Muscle of leg (tissue), 11 donors: ENCODE data around the gene PLVAP. TPM values are rescaled to one million over a fixed set of nuclear protein-coding genes. Genes with fewer than 3 reads are reported as not detected.

Experiments
- DNase-seq: peaks from one replicate; pipeline ENCODE4 v3.0.0; 2013
- H3K27ac ChIP-seq: one replicate; pipeline ENCODE4 v1.5.1; 2013; ENCODE audit warnings: mild to moderate bottlenecking, low read length, control low read depth
- H3K27me3 ChIP-seq: one replicate; pipeline ENCODE4 v1.6.1; 2013; ENCODE audit warnings: low read length; ENCODE audit not compliant: control insufficient read depth, insufficient read depth
- H3K36me3 ChIP-seq: one replicate; pipeline ENCODE4 v1.6.1; 2013; ENCODE audit warnings: low read length; ENCODE audit not compliant: control insufficient read depth, insufficient read depth
- H3K4me1 ChIP-seq: one replicate; pipeline ENCODE4 v1.6.1; 2013; ENCODE audit warnings: low read length; ENCODE audit not compliant: control insufficient read depth, insufficient read depth
- H3K4me3 ChIP-seq: one replicate; pipeline ENCODE4 v1.5.1; 2013; ENCODE audit warnings: low read length, control low read depth
- H3K9me3 ChIP-seq: replicated peaks from 2 replicates; pipeline ENCODE4 v1.6.1; 2013; ENCODE audit warnings: low read depth, low read length; ENCODE audit not compliant: control insufficient read depth
- WGBS: methylation state at CpG from one replicate; pipeline ENCODE4 v1.1.5; 2013; ENCODE audit warnings: missing lambda C conversion rate; ENCODE audit not compliant: insufficient coverage; 5-methylcytosine and 5-hydroxymethylcytosine counted together
- polyA plus RNA-seq, 8 donors: library from polyadenylated mRNA; unstranded; fragments of 120-200 nt; gene quantifications; one replicate each; pipeline versions ENCODE4 v1.2.1 to v1.2.3, GENCODE V29; 2013; ENCODE audit warnings: inconsistent platforms in 1 of 8, low replicate concordance in 1 of 8; ENCODE audit not compliant: insufficient read length in 8 of 8, insufficient read depth in 1 of 8
- total RNA-seq: library from RNA; stranded (reverse); fragments of 120-200 nt; gene quantifications from one replicate; pipeline ENCODE4 v1.2.4, GENCODE V29; 2013

PLVAP gene
- total and polyA plus RNA-seq, 9 donors = 23.1 to 70.0 (median 61.7) TPM

DNA sequence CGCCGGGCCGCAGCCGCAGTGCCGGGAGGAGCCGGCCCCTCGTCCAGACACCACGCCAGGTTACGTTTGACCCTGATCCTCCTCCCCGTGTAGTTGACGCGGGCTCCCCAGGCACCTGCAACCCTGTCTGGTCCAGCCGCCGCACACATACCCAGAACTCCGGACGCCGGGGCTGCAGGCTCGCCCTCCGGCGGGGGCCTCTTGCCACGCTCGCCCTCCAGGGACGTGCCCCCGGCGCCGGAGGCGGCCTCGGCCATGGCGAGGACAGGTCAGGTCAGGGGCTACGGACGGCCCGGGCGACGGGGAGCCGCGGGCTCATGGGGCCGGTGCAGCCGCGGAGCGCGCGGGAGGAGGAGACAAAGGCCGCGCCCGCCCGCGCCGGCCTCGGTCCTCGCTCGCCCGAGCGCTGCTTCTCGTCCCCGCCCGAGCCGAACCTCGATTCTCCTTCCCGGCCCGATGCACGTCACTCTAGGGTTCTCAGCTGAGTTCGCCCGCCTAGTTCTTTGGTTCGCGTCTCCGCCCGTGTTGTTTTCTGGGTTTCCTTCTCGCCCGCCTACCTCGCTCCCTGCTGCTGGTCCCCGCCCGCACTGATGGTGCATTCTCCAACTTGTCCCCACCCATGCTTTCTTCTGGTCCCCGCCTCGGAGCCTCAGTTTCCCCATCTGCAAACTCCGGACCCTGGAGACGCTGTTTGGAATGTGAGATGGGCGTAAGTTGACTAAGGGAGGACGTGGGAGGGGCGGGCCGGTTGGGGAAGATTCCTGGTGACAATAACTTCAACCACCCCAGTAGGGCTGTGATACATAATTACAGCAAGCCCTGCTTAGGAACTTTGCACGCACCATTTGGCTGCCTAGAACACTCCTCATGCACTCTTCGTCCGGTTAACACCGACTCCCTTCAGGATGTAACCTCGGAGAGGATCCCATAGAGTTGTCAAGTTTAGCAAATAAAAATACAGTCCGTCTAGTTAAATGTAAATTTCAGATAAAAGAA lies 42.4 kb downstream of the PLVAP start, which contains the start of gene ANO8:
TSS of gene ANO8 (minus strand) at position 442 of the 996 bp plus-strand sequence. CDS start at position 257, 185 bp downstream.
- peaks cover 14% of the 10 kb centered on the region for H3K27me3 ChIP-seq
- H3K27ac ChIP-seq = peak within 1 kb of the TSS; percentile 35
- peaks cover 35% of the 10 kb centered on the region for H3K4me1 ChIP-seq
- WGBS = 2% methylated on average over 68 of the region's 86 CpGs
- peaks cover 25% of the 10 kb centered on the region for H3K36me3 ChIP-seq
- peak; percentile 99 for DNase-seq
- H3K9me3 ChIP-seq = no peaks in the 10 kb centered on the region
- peak within 1 kb of the TSS; percentile 67 for H3K4me3 ChIP-seq

DNA sequence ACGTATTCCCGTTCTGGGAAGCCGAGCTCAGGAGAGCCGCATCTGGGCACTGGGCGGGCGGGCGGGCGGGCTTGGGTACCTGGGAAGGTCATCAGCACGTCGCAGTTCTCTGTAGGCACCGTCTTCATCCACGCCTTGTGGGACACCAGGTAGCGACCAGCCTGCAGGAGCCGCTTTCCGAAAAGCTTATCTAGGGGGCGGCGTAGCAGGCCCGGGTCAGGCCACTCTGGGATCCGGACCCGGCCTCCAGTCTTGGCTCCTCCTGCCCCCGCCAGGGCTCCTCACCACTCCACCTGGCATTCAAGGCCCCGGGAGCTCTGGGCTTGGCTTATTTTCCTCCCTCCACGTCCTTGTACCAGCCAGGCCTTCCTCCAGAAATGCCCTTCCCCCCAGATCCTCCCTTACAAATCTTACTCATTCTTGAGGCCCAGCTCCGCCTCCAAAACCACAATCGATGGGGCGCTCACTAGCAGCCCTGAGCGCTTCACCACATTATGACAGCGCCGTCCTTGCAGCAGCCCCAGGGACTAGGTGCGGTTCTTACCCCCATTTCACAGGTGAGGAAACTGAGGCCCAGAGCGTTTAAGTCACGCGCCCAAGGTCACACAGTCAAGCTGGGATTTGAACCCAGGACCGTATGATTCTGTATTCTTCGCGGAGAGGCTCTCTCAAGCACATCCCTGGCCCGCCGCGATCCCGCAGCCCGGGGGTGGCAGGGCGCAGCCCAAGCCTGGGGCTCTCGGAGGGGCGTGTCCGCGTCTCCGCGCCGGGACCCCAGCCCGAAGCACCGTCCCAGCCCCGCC lies 43.3 kb downstream of the PLVAP start:
- 36% methylated on average over 52 of the region's 52 CpGs for WGBS
- peak; percentile 51 for DNase-seq
- H3K27ac ChIP-seq = no peak overlapping the region
- peaks cover 40% of the 10 kb centered on the region for H3K4me1 ChIP-seq
- H3K9me3 ChIP-seq = no peaks in the 10 kb centered on the region
- peak overlapping the region; percentile 67 for H3K4me3 ChIP-seq
- H3K27me3 ChIP-seq = peaks cover 22% of the 10 kb centered on the region
- peaks cover 21% of the 10 kb centered on the region for H3K36me3 ChIP-seq

DNA sequence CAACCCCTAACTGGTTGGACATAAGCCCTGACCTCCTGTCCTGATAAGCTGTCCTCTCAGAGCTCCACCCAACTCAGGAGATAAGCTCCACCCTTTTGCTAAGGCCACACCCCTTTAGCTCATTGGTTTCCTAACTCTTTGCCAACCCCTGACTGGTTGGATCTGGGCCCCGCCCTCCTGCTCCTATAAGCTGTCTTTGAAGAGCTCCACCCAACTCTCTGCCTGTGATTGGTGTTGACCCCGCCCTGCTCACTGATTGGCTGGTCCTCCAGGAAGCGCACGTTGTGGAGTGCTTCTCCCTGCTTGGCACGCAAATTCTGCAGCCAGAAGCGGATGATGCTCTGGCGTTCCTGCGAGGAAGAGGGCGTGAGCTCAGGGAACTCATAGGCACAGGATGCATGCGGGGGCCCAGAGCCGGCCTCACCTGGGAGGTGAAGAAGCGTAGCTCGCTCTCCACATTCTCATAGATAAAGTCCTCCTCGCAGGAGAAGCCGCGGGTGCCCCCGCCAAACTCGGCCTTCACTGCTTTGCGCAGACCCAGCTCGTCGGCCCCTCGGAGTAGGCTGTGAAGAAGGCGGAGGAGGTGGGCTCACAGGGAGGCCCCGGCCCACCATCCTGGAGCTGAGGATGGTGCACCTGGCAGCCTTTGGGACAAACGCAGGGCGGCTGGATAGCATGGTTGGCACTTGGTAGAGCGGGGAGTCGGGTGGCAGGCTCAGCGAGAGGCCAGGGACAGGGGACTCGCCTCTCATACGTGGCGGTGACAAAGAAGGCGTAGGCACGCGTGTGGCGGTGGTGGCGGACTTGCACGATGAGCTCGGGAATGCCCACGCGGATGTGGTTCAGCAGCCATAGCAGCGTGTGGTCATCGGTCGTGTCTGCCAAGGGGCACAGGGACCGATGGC lies 44.2 kb downstream of the PLVAP start:
- no peak overlapping the region for H3K27ac ChIP-seq
- no peaks in the 10 kb centered on the region for H3K9me3 ChIP-seq
- no peak overlapping the region for H3K4me3 ChIP-seq
- 93% methylated on average over 44 of the region's 45 CpGs for WGBS
- H3K27me3 ChIP-seq = peaks cover 27% of the 10 kb centered on the region
- H3K36me3 ChIP-seq = peaks cover 21% of the 10 kb centered on the region
- peak; percentile 52 for DNase-seq
- peaks cover 37% of the 10 kb centered on the region for H3K4me1 ChIP-seq

DNA sequence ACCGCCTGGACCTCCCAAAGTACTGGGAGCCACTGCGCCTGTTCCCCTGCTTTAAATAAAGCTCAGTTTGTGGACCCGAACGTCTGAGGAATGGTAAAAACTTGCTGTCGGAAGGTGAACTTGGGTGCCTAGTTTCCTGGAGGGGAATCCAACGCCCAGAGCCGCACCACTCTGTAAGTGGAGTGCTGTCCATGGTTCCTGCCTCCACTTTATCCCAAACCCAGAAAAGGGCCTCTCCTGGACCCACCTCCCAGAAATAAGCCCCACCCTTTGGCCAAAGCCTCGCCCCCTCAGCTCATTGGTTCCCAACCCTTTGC lies 44.8 kb downstream of the PLVAP start:
- Histone ChIP-seq H3K9me3 (no peaks in the 10 kb centered on the region), H3K4me1 (peaks cover 32% of the 10 kb centered on the region), H3K27me3 (peaks cover 27% of the 10 kb centered on the region), H3K27ac (no peak overlapping the region), H3K4me3 (no peak overlapping the region), H3K36me3 (peaks cover 21% of the 10 kb centered on the region)
- WGBS = 77% methylated on average over 4 of the region's 8 CpGs
- no peak for DNase-seq

DNA sequence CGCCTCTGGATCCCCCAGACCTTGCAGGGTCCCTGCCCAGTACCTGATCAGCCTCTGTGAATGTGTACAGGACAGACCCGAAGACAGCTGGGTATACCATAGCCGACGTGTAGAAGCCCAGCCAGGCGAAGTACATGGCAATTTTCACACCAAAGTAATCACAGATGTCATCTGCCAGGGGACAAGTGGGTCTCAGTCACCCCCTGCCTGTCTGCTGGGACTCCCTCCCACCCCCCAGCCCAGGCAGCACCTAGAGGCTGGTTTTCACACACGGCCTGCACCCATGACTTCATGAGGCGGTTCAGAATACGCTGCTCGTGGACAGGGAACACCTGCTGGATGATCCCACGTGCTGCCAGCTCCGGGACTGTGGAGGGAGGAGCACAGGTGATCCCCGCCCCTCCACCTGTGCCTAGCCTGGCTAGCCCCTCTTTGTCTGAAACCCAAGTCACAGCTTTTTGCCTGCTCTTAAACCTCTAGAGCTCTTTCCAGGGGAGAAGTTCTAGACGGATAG lies 46.0 kb downstream of the PLVAP start:
- no peak for DNase-seq
- WGBS = 92% methylated on average over 9 of the region's 13 CpGs
- H3K27ac ChIP-seq = no peak overlapping the region
- peaks cover 26% of the 10 kb centered on the region for H3K36me3 ChIP-seq
- H3K4me3 ChIP-seq = no peak overlapping the region
- peaks cover 27% of the 10 kb centered on the region for H3K27me3 ChIP-seq
- H3K9me3 ChIP-seq = no peaks in the 10 kb centered on the region
- peaks cover 27% of the 10 kb centered on the region for H3K4me1 ChIP-seq

DNA sequence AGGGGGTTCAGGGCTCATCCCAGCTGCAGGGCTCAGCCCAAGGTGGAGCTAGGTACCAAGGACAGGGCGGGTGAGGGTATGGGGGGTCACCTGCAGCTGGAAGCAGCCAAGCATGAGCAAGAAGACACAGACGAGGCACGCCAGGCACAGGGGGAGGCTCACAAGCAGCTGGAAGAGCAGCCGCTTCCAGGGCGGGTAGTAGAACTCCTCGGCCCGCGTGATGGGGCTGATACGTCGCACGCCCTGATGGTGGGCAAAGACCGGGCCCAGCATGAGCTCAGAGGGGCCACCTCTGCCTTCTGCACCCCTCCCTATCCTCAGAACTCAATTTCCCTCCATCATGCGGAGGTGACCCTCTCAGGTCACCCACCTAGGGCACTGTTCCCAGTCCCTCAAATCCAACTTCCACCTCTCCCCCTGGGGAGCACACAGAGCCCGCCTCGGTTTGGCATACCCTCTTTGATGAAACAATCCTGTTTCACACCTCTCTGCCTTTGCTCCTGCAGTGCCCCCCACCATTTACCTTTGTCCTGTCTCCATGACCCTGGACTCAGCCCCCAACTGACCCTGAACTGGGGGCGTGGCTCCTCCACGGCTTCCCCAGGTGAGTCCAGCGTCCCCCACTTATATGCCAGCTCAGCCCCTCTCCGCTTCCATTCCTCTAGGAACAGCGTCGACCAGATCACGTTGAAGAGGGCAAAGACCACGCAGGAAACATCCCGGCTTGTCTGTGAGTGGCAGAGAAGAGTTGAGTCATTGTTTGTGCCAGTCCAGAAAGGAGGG lies 46.7 kb downstream of the PLVAP start:
- no peak for DNase-seq
- peaks cover 23% of the 10 kb centered on the region for H3K4me1 ChIP-seq
- H3K27me3 ChIP-seq = peaks cover 27% of the 10 kb centered on the region
- H3K36me3 ChIP-seq = peaks cover 26% of the 10 kb centered on the region
- WGBS = 87% methylated on average over 24 of the region's 24 CpGs
- no peaks in the 10 kb centered on the region for H3K9me3 ChIP-seq
- H3K4me3 ChIP-seq = no peak overlapping the region
- no peak overlapping the region for H3K27ac ChIP-seq

DNA sequence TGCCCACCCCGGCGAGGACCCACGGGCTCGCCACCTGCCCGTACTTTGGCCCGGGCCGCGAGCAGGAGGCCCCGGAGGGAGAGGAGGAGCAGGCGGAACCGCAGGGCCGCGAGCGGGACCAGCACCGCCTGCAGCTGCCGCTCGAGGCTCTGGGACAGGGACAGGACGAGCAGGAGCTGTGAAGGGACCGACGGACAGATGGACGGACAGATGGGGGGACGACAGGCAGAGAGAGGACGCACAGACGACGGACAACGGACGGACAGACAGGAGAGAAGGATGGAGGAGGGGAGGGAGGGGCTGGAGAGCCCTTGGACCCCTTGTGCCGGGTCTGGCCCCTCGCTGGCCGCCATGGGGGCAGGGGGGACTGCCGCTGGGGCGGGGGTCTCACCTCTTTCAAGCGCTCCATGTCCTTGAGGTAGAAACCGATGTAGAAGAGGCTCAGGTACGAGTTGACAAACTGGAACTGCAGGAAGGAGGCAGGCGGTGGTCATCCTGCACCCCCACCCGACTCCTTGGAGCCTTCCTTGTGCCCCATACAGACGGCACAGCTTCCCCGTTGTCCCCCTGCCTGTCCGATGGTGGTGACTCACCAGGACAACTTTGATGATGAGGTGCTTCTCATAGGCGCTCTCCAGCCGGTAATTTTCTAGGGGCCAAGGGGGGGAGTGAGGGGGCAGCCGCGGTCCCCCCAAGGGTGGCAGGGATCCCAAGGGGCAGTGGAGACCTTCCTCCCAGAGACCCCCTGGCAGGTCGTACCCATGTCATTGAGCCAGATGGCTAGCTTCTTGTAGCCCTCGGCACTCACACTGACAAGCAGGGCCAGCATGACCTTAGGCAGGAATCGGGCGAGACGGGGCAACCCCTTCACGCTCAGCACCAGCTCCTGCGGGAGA lies 47.5 kb downstream of the PLVAP start:
- H3K9me3 ChIP-seq = no peaks in the 10 kb centered on the region
- H3K4me1 ChIP-seq = peaks cover 15% of the 10 kb centered on the region
- H3K27me3 ChIP-seq = peaks cover 27% of the 10 kb centered on the region
- no peak overlapping the region for H3K4me3 ChIP-seq
- no peak for DNase-seq
- H3K36me3 ChIP-seq = peaks cover 33% of the 10 kb centered on the region
- no peak overlapping the region for H3K27ac ChIP-seq
- WGBS = 54% methylated on average over 39 of the region's 51 CpGs

DNA sequence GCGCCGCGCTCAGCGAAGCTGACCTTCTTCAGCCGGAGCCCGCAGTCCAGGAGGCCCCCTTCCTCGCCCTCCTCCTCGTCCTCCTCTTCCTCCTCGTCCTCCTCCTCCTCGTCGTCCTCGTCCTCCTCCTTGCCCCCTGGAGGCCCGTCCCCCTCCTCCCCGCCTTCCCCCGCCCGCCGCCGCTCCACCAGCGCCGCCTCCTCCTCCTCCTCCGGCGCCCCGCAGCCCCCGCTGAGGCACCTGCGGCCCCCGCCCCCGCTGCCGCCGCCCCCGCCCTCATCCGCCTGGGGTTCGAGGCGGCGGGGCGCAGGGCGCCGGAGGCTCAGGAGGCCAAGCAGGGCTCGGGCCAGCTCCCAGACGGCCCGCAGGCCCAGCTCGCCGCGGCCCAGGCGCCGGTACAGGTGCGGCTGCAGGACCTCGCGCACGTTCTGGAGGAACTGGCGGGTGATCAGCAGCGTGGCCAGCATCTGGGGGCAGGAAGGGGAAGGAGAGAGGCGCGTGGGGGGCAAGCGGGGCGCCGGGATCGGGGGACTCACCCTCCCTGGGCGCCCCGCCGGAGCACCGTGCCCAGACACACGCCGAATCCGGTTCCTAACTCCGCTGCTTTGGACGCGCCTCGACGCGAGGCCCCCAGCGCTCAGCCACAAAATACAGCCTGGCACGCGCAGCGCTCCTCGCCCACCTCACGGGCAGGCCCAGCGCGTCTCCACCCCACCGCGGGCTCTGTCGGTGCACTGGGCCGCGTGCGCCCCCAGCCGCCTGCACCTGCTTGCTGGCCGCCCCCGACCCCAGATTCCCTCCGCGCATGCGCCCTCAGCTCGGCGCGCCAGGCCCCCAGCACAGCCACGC lies 48.4 kb downstream of the PLVAP start:
- 11% methylated on average over 81 of the region's 94 CpGs for WGBS
- H3K4me3 ChIP-seq = peak overlapping the region; percentile 8
- DNase-seq = no peak
- peaks cover 36% of the 10 kb centered on the region for H3K36me3 ChIP-seq
- H3K9me3 ChIP-seq = no peaks in the 10 kb centered on the region
- H3K27ac ChIP-seq = no peak overlapping the region
- H3K4me1 ChIP-seq = peaks cover 15% of the 10 kb centered on the region
- H3K27me3 ChIP-seq = peaks cover 27% of the 10 kb centered on the region
